GM21390 (cell line): ENCODE results near the gene ZNF160.

ENCODE experiments used
- ATAC-seq: cut with Tn5 transposase; IDR thresholded peaks from one replicate; pipeline ENCODE4 v1.9.1; 2021; ENCODE audit not compliant: unreplicated experiment

ZNF160 gene

GRCh38 chr19:53094754-53095575 is 8.3 kb downstream of the ZNF160 start:
- no peak for ATAC-seq

- no peak for ATAC-seq
These were observed 10.5 kb downstream of the ZNF160 start for GRCh38 chr19:53092723-53093122.

- no peak for ATAC-seq
These were observed 11.6 kb downstream of the ZNF160 start for GRCh38 chr19:53091413-53092254.

- ATAC-seq = no peak
These were observed 15.1 kb downstream of the ZNF160 start for GRCh38 chr19:53088091-53088490.

- no peak for ATAC-seq
These were observed 16.3 kb downstream of the ZNF160 start for GRCh38 chr19:53086949-53087348.

- ATAC-seq = no peak
These were observed 17.7 kb downstream of the ZNF160 start for GRCh38 chr19:53085496-53085895.

- ATAC-seq = no peak
These were observed 20.3 kb downstream of the ZNF160 start for GRCh38 chr19:53082929-53083328.

GRCh38 chr19:53079313-53079924 is 23.8 kb downstream of the ZNF160 start:
- ATAC-seq = no peak

GRCh38 chr19:53078668-53079067 is 24.6 kb downstream of the ZNF160 start:
- no peak for ATAC-seq

- no peak for ATAC-seq
These were observed 26.2 kb downstream of the ZNF160 start for GRCh38 chr19:53076984-53077383.

GRCh38 chr19:53068834-53069233 is 34.4 kb downstream of the ZNF160 start:
- no peak for ATAC-seq

GRCh38 chr19:53068199-53068598 is 35.0 kb downstream of the ZNF160 start:
- ATAC-seq = no peak

GRCh38 chr19:53057904-53058580 is 45.2 kb downstream of the ZNF160 start:
- no peak for ATAC-seq

- ATAC-seq = no peak
These were observed 48.1 kb downstream of the ZNF160 start for GRCh38 chr19:53055117-53055516.

- no peak for ATAC-seq
These were observed 55.8 kb downstream of the ZNF160 start for GRCh38 chr19:53047379-53047778.

- no peak for ATAC-seq
These were observed 57.7 kb downstream of the ZNF160 start for GRCh38 chr19:53045536-53045935.

- no peak for ATAC-seq
These were observed 61.9 kb downstream of the ZNF160 start for GRCh38 chr19:53041366-53041765.

GRCh38 chr19:53037101-53038097 is 65.8 kb downstream of the ZNF160 start:
- ATAC-seq = no peak

GRCh38 chr19:53034948-53035675 is 68.1 kb downstream of the ZNF160 start:
- no peak for ATAC-seq
